SH-SY5Y (cell line): ENCODE measurements around the gene ADAMTS4.

ENCODE experiments used
- GATA2 ChIP-seq: IDR thresholded peaks from 2 replicates; pipeline ENCODE4 v1.6.1; 2011; ENCODE audit warnings: mild to moderate bottlenecking, low read depth, low read length
- GATA3 ChIP-seq: IDR thresholded peaks from 2 replicates; pipeline ENCODE4 v1.6.1; 2011; ENCODE audit warnings: low read depth, mild to moderate bottlenecking, low read length, moderate library complexity

DNA sequence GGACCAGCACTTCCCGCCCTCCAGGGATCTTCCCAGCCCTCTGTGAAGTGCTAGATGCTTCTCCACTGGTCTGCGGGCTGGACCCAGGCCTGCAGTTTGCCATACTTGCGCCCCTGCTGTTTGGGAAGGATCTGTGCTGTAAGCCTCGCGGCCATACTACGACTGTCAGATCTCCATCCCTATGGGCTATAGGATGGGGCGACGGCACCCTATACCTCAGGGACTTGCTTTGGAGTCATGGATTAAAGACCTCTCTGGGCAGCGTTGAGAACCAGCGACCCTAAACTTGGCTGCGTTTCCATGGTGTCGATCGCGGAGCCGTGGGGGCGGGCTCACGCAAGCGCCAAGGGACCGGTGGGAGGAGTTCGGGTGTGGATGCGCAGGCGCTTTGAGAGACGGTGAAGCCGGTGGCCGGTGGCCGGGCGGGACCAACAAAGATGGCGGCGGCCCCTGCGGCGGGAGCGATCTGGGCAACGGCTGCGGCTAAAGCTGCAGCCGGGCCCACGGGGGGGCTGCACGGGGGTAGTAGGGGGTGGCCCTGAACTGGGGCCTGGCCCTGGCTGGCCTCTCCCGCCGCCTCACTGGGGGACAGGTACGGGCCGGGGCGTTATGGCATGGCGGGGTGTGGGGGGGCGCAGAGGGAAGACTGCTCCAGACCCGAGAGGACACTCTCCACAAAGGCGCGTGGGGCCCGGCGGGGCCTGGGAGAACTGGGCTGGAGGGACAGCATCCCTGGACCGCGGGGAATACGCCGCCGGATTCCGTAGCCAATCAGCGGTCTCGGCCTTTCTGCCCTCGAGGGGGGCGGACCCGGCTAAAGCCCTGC is 39.6 kb downstream of the ADAMTS4 start, which contains the start of gene USP21:
- TF ChIP-seq GATA2 (no peak), GATA3 (no peak)
